GM19193 (cell line): ENCODE measurements around the gene NTHL1.

Experiments
- POLR2A ChIP-seq: IDR thresholded peaks from 4 replicates; pipeline ENCODE4 v1.6.1; 2011; ENCODE audit not compliant: insufficient read depth, insufficient read length; ENCODE audit errors: extremely low read depth

Gene NTHL1

GRCh38 chr16:2078096-2078495 lies 30.5 kb upstream of the NTHL1 start:
- no peak for TF ChIP-seq POLR2A

- TF ChIP-seq POLR2A: no peak
These were observed 30.1 kb upstream of the NTHL1 start for GRCh38 chr16:2077696-2078095.

DNA sequence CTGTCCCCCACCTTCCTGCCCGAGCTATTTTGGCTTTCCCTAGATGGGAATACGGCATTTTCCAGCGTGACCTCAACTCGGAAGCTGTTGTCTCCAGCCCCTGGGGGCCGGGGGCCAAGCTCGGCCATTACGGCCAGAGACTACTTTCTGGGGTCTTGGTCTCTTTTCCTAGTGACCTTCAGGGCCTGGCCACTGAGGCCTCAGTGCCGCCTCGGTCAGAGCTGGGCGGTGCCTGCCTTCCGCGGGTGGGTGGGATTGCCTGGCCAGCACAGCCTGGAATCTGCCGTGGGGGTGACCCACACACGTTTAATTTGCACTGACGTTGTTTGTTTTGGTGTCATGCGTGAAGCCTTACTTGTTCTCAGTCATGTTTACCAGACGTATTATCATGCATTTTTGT lies 29.4 kb upstream of the NTHL1 start:
- no peak for TF ChIP-seq POLR2A

- TF ChIP-seq POLR2A: no peak
These were observed 28.6 kb upstream of the NTHL1 start for GRCh38 chr16:2076072-2076865.

GRCh38 chr16:2075631-2076030 lies 28.0 kb upstream of the NTHL1 start:
- no peak for TF ChIP-seq POLR2A

DNA sequence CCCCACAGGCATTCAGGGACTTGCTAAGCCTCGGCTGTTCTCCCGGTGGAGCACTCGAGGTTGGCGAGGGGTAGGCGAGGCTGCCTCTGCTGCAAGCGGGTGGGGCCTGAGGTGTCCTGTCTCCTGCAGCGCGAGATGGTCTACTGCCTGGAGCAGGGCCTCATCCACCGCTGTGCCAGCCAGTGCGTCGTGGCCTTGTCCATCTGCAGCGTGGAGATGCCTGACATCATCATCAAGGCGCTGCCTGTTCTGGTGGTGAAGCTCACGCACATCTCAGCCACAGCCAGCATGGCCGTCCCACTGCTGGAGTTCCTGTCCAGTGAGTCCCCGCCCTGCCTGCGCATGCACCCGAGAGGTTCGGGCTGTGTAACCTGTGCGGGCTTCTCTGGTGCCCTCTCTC lies 26.4 kb upstream of the NTHL1 start:
- no peak for TF ChIP-seq POLR2A

DNA sequence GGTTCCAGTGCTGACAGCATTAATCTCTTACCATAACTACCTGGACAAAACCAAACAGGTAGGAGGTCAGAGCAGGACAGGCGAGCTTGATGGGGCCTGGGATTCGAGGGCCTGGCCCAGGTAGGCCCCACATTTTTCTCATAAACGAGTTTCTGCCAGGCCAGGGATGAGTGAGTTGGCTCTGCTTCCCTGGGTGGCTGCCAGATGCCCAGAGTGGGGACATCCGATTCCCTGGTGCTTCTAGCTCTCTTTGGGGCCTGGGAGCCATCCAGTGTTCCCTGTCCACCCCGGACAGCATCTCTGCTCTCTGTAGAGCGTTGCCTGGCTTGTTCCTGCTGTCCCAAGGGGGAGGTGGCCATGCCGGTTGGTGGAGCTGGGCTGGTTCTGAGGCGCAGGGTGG lies 25.3 kb upstream of the NTHL1 start:
- no peak for TF ChIP-seq POLR2A

DNA sequence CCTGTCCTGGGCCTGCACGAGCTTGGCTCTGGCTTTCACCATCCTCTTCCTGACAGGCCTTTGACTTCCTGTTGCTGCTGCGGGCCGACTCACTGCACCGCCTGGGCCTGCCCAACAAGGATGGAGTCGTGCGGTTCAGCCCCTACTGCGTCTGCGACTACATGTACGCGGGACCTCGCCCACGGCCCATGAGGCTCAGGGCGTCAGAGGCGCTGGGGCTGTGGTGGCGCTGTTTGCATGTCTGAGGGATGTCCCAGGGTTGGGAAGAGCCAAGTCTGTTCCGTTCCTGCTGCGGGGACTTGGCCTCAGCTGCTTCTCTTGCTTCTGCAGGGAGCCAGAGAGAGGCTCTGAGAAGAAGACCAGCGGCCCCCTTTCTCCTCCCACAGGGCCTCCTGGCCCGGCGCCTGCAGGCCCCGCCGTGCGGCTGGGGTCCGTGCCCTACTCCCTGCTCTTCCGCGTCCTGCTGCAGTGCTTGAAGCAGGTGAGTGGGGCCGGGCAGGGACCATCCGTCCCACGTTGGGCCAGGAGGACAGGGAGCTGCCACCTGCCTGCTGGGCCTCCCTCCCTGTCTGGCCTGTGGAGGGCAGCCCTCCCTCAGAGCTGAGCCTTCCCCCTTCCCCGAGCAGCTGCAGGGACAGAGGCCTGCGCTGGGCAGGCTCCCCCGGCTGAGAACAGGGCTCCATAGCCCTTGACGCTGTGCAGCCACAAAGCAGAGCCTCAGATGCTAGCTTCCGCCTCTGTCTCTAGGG lies 24.0 kb upstream of the NTHL1 start:
- no peak for TF ChIP-seq POLR2A

- TF ChIP-seq POLR2A: no peak
These were observed 23.2 kb upstream of the NTHL1 start for GRCh38 chr16:2070576-2071453.

GRCh38 chr16:2066139-2066538 lies 18.5 kb upstream of the NTHL1 start:
- TF ChIP-seq POLR2A: no peak

- no peak for TF ChIP-seq POLR2A
These were observed 16.8 kb upstream of the NTHL1 start for GRCh38 chr16:2064368-2064945.

- no peak for TF ChIP-seq POLR2A
These were observed 16.2 kb upstream of the NTHL1 start for GRCh38 chr16:2063861-2064260.

DNA sequence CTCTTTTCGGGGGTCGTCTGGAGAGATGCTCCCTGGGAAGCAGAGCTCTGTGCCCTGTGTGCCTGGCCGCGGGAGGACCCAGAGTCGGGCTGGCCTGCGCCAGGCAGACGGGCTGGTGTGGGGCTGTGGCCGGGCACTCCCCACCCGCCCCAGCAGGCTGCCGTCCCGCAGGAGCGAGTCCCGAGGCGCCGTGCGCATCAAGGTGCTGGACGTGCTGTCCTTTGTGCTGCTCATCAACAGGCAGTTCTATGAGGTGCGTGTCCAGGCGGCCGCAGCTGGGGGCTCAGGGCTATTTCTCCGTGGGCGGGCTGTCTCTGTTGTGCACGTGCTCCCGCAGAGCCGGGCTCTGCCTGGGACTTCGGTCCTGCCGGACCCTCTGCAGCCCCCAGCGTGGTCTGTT lies 15.2 kb upstream of the NTHL1 start:
- TF ChIP-seq POLR2A: no peak

- no peak for TF ChIP-seq POLR2A
These were observed 13.9 kb upstream of the NTHL1 start for GRCh38 chr16:2061526-2061925.

GRCh38 chr16:2061023-2061422 lies 13.4 kb upstream of the NTHL1 start:
- no peak for TF ChIP-seq POLR2A
